D721Med (cell line): Measurements from ENCODE around the gene TAX1BP1.
"Not testable (repeated sequence)": the region's sequence is repeated elsewhere in the genome, so short reads cannot be mapped to it uniquely, and the experiment has no call there.

Experiments
- DNase-seq: peaks from one replicate; pipeline ENCODE4 v3.0.0; 2011; ENCODE audit warnings: low spot score; ENCODE audit not compliant: insufficient read length
- FAIRE-seq: peaks from 2 replicates; lab custom pipeline; 2011; peaks lifted over from hg19 to GRCh38; lab: Jason Lieb, UNC
- TF ChIP-seq, protein P1 (sequence below): IDR thresholded peaks from 2 replicates; pipeline ENCODE4 v1.5.1; 2012; ENCODE audit warnings: mild to moderate bottlenecking, control low read depth; ENCODE audit not compliant: insufficient read depth; ENCODE audit errors: missing control alignments

Gene TAX1BP1

DNA sequence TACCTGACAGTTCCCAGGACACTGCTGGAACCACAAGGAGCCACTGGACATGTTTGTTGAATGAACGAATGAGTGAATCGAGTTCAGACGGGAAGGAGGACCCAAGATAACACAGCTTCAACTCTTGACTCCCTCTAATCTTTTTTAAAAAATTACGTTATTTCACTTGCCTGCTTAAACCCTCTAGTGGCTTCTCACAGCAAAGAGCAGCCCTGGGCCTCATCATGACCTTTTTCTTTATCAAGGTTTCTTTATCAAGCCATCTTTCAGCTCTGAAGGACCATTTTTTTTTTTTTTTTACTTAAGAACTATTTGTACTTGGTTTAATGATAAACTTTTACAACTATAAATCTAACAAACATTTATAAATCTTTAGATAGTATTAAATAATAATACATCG lies 110.6 kb downstream of the TAX1BP1 start:
- TF ChIP-seq, protein P1, sequence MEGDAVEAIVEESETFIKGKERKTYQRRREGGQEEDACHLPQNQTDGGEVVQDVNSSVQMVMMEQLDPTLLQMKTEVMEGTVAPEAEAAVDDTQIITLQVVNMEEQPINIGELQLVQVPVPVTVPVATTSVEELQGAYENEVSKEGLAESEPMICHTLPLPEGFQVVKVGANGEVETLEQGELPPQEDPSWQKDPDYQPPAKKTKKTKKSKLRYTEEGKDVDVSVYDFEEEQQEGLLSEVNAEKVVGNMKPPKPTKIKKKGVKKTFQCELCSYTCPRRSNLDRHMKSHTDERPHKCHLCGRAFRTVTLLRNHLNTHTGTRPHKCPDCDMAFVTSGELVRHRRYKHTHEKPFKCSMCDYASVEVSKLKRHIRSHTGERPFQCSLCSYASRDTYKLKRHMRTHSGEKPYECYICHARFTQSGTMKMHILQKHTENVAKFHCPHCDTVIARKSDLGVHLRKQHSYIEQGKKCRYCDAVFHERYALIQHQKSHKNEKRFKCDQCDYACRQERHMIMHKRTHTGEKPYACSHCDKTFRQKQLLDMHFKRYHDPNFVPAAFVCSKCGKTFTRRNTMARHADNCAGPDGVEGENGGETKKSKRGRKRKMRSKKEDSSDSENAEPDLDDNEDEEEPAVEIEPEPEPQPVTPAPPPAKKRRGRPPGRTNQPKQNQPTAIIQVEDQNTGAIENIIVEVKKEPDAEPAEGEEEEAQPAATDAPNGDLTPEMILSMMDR, result no peak
- DNase-seq (no peak), FAIRE-seq (no peak)

DNA sequence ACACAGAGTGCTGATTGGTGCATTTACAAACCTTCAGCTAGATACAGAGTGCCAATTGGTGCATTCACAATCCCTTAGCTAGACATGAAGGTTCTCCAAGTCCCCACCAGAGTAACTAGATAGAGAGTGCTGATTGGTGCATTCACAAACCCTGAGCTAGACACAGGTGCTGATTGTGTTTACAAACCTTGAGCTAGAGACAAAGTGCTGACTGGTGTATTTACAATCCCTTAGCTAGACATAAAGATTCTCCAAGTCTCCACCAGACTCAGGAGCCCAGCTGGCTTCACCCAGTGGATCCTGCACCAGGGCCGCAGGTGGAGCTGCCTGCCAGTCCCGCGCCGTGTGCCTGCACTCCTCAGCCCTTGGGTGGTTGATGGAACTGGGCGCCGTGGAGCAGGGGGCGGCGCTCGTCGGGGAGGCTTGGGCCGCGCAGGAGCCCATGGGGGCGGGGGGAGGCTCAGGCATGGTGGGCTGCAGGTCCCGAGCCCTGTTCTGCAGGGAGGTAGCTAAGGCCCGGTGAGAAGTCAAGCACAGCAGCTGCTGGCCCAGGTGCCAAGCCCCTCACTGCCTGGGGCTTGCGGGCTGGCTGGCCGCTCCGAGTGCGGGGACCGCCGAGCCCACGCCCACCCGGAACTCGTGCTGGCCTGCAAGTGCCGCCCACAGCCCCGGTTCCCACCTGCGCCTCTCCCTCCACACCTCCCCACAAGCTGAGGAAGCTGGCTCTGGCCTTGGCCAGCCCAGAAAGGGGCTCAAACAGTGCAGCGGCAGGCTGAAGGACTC lies 116.9 kb downstream of the TAX1BP1 start:
- not testable (repeated sequence) for DNase-seq, FAIRE-seq

DNA sequence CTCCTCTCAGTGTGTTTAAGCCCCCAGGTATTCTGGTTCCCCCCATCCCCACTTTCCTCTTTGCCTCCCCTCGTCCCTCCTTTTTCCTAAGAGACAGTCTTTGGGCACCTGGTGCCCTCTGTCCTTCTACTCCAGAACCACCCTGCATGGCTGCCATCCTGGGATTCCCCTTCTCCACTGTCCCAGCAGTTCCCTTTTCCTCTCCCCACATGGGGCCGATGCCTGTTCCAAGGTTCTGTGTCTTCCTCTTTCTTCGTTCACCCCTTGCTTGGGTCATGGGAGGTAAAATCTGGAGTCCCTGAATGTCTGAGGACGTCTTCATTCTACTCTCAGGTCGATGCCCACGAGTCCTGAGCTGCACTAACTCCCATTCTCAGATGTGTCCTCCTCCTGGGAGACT lies 120.8 kb downstream of the TAX1BP1 start:
- DNase-seq, result no peak
- TF ChIP-seq, protein P1, result no peak
- no peak for FAIRE-seq

DNA sequence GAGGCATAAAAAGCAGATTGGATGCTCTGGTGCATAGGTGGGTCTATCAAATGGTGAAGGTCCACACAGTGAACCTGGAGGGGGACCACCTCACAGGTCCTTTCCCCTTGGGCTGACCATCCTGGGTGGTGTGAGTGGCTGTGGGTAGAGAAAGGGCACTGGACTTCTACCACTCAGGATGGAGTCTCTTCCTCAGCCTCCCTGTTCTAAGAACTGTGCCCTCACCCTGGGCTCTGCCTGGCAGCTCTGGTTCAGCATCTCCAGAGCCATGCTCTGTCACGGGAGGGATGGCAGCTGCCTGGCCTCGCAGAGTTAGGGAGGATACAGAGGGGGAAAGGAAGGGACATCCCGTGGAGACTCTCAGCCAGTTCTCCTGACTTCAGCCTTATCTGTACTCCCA lies 121.8 kb downstream of the TAX1BP1 start:
- DNase-seq (no peak), FAIRE-seq (no peak)
- TF ChIP-seq, protein P1, result no peak

DNA sequence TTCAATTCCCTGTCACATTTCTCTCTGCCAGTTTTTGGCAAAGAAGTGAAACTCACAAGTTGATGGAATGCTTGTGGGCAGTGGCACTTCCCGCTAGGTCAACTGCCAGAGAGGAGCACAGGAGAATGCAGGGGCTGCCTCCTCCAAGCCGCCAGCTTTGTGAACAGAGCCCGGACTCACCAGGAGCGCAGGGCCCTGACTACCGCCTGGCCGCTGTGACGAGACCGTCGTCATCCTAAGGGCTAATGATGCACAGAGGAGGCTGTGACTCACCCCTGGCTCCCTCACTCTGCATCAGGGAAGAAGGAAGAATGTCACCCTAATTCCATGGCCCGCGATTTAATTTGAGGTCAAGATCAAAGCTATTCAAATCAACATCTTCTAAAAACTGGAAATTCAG lies 123.9 kb downstream of the TAX1BP1 start:
- no peak for FAIRE-seq
- no peak for DNase-seq
- TF ChIP-seq, protein P1, result no peak

DNA sequence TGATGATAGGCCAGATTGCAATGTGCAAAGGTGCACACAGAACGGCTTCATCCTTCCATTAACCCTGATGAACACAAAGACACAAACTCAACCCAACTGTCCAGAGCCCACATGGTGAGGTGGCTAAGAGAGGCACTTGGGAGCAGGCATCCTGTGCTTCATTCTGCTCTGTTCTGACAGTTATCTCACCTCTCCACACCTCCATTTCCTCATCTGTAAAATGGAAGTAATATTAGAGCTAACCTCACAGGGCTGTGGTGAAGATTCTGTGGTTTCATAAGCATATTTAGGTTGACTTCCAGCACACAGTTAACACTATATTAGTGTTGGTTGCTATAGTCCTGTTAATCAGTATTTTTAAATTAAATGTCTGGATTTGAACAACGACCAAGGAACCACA lies 126.3 kb downstream of the TAX1BP1 start:
- TF ChIP-seq, protein P1, result no peak
- DNase-seq, result no peak
- no peak for FAIRE-seq

DNA sequence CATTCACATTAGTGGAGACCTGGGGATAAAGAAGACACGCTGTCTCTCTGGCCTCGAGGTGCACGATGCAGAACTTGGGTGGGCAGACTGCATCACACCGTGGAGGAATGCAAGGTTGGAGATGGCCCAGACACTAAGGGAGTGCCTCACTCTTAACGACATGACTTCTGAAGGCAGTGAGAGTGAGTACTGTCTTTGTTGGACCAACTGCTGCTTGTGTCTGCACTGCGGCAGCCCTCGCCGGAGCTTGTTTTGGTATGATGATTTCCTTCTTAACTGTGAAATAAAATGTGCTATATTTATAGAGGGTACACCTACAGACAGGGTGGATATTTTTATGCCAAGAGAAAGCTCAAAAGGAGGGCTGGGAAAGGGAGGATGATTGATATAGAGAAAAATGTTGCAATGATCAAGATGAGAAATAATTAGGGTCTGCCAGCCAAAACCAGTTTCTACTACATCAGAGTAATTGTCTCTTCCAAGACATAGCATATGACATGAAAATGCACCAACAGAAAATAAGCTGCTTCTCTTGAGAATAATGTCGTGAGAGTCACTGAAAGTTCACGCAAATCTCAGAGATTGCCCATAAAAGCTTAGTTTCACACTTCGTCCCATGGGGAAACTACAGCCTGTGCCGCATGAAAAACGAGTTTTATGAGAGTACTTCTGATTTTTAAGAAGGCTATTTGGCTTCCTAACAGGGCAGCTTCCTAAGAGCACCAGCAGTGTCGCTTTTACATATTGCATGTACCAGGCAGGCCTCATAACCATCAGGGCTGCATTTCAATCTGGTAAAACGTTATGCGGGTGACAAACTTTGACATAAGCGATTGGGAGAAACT lies 127.1 kb downstream of the TAX1BP1 start:
- TF ChIP-seq, protein P1, result no peak
- FAIRE-seq (no peak), DNase-seq (no peak)
